ENCODE results near the gene TRERF1. TPM values are rescaled to one million over a fixed set of nuclear protein-coding genes. Genes with fewer than 3 reads are reported as not detected.

TRERF1 gene
- total RNA-seq, 1 donor from 2014 or later = 3.8 TPM

- H3K9me3 ChIP-seq = no peaks in the 10 kb centered on the region
- no peak overlapping the region for H3K4me3 ChIP-seq
- ATAC-seq = no peak
- no peaks in the 10 kb centered on the region for H3K27me3 ChIP-seq
- peaks cover 10% of the 10 kb centered on the region for H3K4me1 ChIP-seq
- TF ChIP-seq, protein P1, sequence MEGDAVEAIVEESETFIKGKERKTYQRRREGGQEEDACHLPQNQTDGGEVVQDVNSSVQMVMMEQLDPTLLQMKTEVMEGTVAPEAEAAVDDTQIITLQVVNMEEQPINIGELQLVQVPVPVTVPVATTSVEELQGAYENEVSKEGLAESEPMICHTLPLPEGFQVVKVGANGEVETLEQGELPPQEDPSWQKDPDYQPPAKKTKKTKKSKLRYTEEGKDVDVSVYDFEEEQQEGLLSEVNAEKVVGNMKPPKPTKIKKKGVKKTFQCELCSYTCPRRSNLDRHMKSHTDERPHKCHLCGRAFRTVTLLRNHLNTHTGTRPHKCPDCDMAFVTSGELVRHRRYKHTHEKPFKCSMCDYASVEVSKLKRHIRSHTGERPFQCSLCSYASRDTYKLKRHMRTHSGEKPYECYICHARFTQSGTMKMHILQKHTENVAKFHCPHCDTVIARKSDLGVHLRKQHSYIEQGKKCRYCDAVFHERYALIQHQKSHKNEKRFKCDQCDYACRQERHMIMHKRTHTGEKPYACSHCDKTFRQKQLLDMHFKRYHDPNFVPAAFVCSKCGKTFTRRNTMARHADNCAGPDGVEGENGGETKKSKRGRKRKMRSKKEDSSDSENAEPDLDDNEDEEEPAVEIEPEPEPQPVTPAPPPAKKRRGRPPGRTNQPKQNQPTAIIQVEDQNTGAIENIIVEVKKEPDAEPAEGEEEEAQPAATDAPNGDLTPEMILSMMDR (IDR thresholded peaks at IDR 0.05) = no peak
- no peak for DNase-seq
- no peaks in the 10 kb centered on the region for H3K36me3 ChIP-seq
- intact Hi-C loops (cut with DNase I) = no loop called here
- peak overlapping the region; percentile 36 for H3K27ac ChIP-seq
Measured at GRCh38 chr6:42313038-42313437, 138.7 kb downstream of the TRERF1 start.

DNA sequence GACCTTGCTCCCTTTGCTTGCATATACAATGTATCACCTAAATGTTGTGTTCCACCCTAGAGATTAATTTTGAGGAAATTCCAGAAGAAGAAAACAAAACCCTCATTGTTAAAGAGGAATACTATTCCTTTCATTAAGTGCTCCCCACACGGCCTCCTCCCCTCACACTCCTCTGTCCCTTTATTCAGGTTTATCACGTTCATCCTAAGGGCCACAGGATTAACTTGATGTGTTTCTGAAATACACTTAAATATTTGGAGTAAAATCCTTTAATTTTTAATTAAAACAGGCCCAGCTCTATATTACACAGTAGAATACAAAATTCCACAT is 144.6 kb downstream of the TRERF1 start:
- TF ChIP-seq, protein P1 (IDR thresholded peaks at IDR 0.05) = no peak
- Histone ChIP-seq H3K27me3 (no peaks in the 10 kb centered on the region), H3K4me1 (no peaks in the 10 kb centered on the region), H3K27ac (no peak overlapping the region), H3K36me3 (no peaks in the 10 kb centered on the region), H3K9me3 (no peaks in the 10 kb centered on the region), H3K4me3 (no peak overlapping the region)
- intact Hi-C loops (cut with DNase I) = no loop called here
- ATAC-seq (no peak), DNase-seq (no peak)

- DNase-seq (no peak), ATAC-seq (no peak)
- intact Hi-C loops (cut with DNase I) = no loop called here
- Histone ChIP-seq H3K4me3 (no peak overlapping the region), H3K9me3 (no peaks in the 10 kb centered on the region), H3K4me1 (no peaks in the 10 kb centered on the region), H3K27ac (no peak overlapping the region), H3K27me3 (no peaks in the 10 kb centered on the region), H3K36me3 (no peaks in the 10 kb centered on the region)
- TF ChIP-seq, protein P1 (IDR thresholded peaks at IDR 0.05) = no peak
Measured at GRCh38 chr6:42306439-42307140, 145.1 kb downstream of the TRERF1 start.

DNA sequence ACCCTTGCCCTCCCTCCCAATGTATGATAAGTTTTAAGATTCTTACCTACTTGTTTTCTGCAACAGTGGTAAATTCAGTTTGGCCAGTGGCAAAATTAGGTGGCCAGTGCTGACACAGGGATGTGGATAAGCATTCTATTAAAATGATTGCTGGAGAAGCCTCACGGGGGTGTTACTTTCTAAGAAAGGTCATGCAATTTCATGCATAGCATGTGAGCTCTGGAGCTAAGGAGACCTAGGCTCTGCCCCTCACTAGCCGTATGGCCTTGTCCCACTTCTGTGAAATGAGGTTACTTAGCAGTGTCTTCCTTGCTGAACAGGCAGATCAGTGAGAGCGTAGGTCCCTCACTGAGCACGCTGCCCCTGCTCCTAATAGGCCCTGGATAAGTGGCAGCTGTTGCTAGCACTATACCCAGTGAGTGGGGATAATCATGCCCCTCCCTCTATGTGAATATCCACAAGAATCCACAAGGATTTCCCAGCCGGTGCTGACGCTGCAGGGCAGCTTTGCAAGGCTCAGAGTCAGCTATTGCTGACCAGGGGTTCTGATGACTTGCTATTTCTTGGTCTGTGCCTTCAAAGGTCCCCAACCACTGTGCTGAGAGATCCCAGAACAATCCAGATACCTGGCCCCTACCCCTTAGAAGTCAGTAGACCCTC is 147.5 kb downstream of the TRERF1 start:
- TF ChIP-seq, protein P1 (IDR thresholded peaks at IDR 0.05) = no peak
- ATAC-seq (no peak), DNase-seq (no peak)
- no peaks in the 10 kb centered on the region for H3K4me1 ChIP-seq
- intact Hi-C loops (cut with DNase I) = no loop called here
- no peaks in the 10 kb centered on the region for H3K27me3 ChIP-seq
- no peaks in the 10 kb centered on the region for H3K36me3 ChIP-seq
- H3K9me3 ChIP-seq = no peaks in the 10 kb centered on the region
- no peak overlapping the region for H3K27ac ChIP-seq
- H3K4me3 ChIP-seq = no peak overlapping the region

DNA sequence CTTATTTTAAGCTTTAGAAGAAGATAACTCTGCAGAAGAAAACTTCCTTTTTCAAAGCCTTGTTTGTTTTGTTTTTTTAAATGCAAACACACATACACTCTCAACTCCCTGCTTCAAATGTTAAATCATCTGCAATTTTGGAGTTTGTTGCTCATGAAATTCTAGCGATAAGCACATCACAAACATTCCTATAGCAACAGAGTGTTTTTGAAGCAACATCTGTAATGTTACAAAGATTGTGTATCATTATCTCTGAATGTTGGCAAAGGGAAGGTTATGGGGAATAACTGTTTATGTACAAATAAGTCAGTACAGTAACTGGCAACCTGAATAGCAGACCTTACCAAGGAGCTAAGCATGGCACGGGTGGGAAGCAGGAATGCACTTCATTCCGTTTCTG is 149.3 kb downstream of the TRERF1 start:
- DNase-seq (no peak), ATAC-seq (no peak)
- intact Hi-C loops (cut with DNase I) = no loop called here
- no peaks in the 10 kb centered on the region for H3K9me3 ChIP-seq
- H3K27me3 ChIP-seq = no peaks in the 10 kb centered on the region
- H3K4me3 ChIP-seq = no peak overlapping the region
- no peaks in the 10 kb centered on the region for H3K36me3 ChIP-seq
- no peaks in the 10 kb centered on the region for H3K4me1 ChIP-seq
- no peak overlapping the region for H3K27ac ChIP-seq
- TF ChIP-seq, protein P1 (IDR thresholded peaks at IDR 0.05) = no peak

All from upper lobe of right lung (tissue), 1 donor.